ENCODE measurements around the gene TLCD1. TPM values are rescaled to one million over a fixed set of nuclear protein-coding genes. Genes with fewer than 3 reads are reported as not detected.

TLCD1 gene
- total and polyA plus RNA-seq, 2 experiments from 2014 or later = 26.5 to 47.0 TPM

- peak overlapping the region; percentile 95 for H3K27ac ChIP-seq (ENCODE audit: low read depth)
- H3K4me1 ChIP-seq (ENCODE audit: insufficient read depth) = peaks cover 39% of the 10 kb centered on the region
- peaks cover 7% of the 10 kb centered on the region for H3K9me3 Mint-ChIP-seq
- peak overlapping the region; percentile 89 for H3K4me3 Mint-ChIP-seq
- ATAC-seq (no peak), DNase-seq (ENCODE audit: low spot score) (no peak)
- peaks cover 63% of the 10 kb centered on the region for H3F3A ChIP-seq (replicated peaks; ENCODE audit: low read depth)
- H3K4me2 ChIP-seq = peak overlapping the region; percentile 98
- no peaks in the 10 kb centered on the region for H3K9me2 ChIP-seq (ENCODE audit: insufficient read depth)
- H3K4me1 Mint-ChIP-seq = peaks cover 50% of the 10 kb centered on the region
- H3K36me3 Mint-ChIP-seq (ENCODE audit: low read depth) = peaks cover 58% of the 10 kb centered on the region
- peak overlapping the region; percentile 57; the same call in 1 of the 2 replicates for H3K27ac Mint-ChIP-seq
- peaks cover 35% of the 10 kb centered on the region for H3K79me2 ChIP-seq (replicated peaks; ENCODE audit: insufficient read depth)
- no peak overlapping the region for H2AFZ ChIP-seq
- H4K20me1 ChIP-seq (replicated peaks; ENCODE audit: insufficient read depth) = peaks cover 33% of the 10 kb centered on the region
- peaks cover 39% of the 10 kb centered on the region for H3K36me3 ChIP-seq (ENCODE audit: insufficient read depth)
- H3K4me3 ChIP-seq = peak overlapping the region; percentile 98
- no peaks in the 10 kb centered on the region for H3K27me3 ChIP-seq (ENCODE audit: insufficient read depth)
- H3K27me3 Mint-ChIP-seq (ENCODE audit: insufficient read depth, low read depth, poor library complexity) = peaks cover 46% of the 10 kb centered on the region
- TF ChIP-seq EZH2 (IDR thresholded peaks at IDR 0.05; ENCODE audit: low read depth, unreplicated experiment) (no peak), STAT1 (IDR thresholded peaks at IDR 0.05; ENCODE audit: unreplicated experiment) (no peak), ZNF331 (CRISPR knock-in tag; IDR thresholded peaks at IDR 0.05; ENCODE audit: low read depth) (no peak), JUNB (IDR thresholded peaks at IDR 0.05; ENCODE audit: unreplicated experiment) (no peak), CREB1 (CRISPR knock-in tag; IDR thresholded peaks at IDR 0.05; ENCODE audit: low read depth) (no peak), ZNF114 (CRISPR knock-in tag; IDR thresholded peaks at IDR 0.05) (no peak), EZH2phosphoT487 (IDR thresholded peaks at IDR 0.05; ENCODE audit: unreplicated experiment) (no peak)
- TF ChIP-seq, protein P1, sequence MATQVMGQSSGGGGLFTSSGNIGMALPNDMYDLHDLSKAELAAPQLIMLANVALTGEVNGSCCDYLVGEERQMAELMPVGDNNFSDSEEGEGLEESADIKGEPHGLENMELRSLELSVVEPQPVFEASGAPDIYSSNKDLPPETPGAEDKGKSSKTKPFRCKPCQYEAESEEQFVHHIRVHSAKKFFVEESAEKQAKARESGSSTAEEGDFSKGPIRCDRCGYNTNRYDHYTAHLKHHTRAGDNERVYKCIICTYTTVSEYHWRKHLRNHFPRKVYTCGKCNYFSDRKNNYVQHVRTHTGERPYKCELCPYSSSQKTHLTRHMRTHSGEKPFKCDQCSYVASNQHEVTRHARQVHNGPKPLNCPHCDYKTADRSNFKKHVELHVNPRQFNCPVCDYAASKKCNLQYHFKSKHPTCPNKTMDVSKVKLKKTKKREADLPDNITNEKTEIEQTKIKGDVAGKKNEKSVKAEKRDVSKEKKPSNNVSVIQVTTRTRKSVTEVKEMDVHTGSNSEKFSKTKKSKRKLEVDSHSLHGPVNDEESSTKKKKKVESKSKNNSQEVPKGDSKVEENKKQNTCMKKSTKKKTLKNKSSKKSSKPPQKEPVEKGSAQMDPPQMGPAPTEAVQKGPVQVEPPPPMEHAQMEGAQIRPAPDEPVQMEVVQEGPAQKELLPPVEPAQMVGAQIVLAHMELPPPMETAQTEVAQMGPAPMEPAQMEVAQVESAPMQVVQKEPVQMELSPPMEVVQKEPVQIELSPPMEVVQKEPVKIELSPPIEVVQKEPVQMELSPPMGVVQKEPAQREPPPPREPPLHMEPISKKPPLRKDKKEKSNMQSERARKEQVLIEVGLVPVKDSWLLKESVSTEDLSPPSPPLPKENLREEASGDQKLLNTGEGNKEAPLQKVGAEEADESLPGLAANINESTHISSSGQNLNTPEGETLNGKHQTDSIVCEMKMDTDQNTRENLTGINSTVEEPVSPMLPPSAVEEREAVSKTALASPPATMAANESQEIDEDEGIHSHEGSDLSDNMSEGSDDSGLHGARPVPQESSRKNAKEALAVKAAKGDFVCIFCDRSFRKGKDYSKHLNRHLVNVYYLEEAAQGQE (IDR thresholded peaks at IDR 0.05; ENCODE audit: unreplicated experiment) = no peak
Observed at GRCh38 chr17:28723159-28723835, 2.7 kb downstream of the TLCD1 start.

DNA sequence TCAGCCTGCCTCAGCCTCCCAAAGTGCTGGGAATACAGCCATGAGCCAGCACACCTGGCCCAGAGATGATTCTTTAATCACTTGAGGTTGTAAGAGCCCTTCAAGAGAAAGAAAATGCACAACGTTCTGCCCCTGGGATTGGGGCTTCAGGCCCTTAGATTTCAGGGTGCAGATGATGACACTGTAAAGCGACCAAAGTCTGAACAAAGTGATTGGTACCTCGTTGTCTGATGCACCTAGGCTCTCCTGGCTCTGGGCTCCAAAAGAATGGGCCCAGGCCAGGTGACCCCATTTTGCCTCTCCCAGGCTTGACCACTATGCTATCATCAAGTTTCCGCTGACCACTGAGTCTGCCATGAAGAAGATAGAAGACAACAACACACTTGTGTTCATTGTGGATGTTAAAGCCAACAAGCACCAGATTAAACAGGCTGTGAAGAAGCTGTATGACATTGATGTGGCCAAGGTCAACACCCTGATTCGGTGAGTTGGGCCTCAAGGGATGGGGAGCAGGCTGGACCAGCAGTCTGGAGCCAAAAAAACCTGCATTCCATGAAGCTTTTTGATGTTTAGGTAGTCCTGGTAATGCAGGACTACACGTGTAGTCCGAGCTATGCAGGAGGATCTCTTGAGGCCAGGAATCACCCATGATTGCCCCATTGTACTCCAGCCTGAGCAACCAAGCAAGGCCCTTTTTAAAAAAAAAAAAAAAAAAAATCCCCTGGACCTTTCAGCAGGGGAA, 3.4 kb downstream of the TLCD1 start:
- Histone ChIP-seq H3K79me2 (replicated peaks; ENCODE audit: insufficient read depth) (peaks cover 35% of the 10 kb centered on the region), H3F3A (replicated peaks; ENCODE audit: low read depth) (peaks cover 59% of the 10 kb centered on the region), H3K36me3 (ENCODE audit: insufficient read depth) (peaks cover 39% of the 10 kb centered on the region), H3K4me1 (ENCODE audit: insufficient read depth) (peaks cover 39% of the 10 kb centered on the region), H3K4me3 (peak overlapping the region; percentile 98), H4K20me1 (replicated peaks; ENCODE audit: insufficient read depth) (peaks cover 33% of the 10 kb centered on the region), H2AFZ (no peak overlapping the region), H3K9me2 (ENCODE audit: insufficient read depth) (no peaks in the 10 kb centered on the region), H3K4me2 (peak overlapping the region; percentile 98), H3K27me3 (ENCODE audit: insufficient read depth) (no peaks in the 10 kb centered on the region), H3K27ac (ENCODE audit: low read depth) (peak overlapping the region; percentile 87)
- no peak for DNase-seq (ENCODE audit: low spot score)
- peaks cover 7% of the 10 kb centered on the region for H3K9me3 Mint-ChIP-seq
- H3K27me3 Mint-ChIP-seq (ENCODE audit: insufficient read depth, low read depth, poor library complexity) = peaks cover 47% of the 10 kb centered on the region
- H3K4me3 Mint-ChIP-seq = peak overlapping the region; percentile 100
- ATAC-seq = no peak
- H3K36me3 Mint-ChIP-seq (ENCODE audit: low read depth) = peaks cover 58% of the 10 kb centered on the region
- H3K27ac Mint-ChIP-seq = peak overlapping the region; percentile 79
- peaks cover 50% of the 10 kb centered on the region for H3K4me1 Mint-ChIP-seq
- no peak; the same call in 1 of the 2 replicates for TF ChIP-seq POLR2AphosphoS5 (IDR thresholded peaks at IDR 0.05; ENCODE audit: low read depth)
- TF ChIP-seq, protein P2, sequence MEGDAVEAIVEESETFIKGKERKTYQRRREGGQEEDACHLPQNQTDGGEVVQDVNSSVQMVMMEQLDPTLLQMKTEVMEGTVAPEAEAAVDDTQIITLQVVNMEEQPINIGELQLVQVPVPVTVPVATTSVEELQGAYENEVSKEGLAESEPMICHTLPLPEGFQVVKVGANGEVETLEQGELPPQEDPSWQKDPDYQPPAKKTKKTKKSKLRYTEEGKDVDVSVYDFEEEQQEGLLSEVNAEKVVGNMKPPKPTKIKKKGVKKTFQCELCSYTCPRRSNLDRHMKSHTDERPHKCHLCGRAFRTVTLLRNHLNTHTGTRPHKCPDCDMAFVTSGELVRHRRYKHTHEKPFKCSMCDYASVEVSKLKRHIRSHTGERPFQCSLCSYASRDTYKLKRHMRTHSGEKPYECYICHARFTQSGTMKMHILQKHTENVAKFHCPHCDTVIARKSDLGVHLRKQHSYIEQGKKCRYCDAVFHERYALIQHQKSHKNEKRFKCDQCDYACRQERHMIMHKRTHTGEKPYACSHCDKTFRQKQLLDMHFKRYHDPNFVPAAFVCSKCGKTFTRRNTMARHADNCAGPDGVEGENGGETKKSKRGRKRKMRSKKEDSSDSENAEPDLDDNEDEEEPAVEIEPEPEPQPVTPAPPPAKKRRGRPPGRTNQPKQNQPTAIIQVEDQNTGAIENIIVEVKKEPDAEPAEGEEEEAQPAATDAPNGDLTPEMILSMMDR (conservative IDR thresholded peaks at IDR 0.05; ENCODE audit: low read depth in 2 of 2) = no peak
- no peak for TF ChIP-seq CREB1 (CRISPR knock-in tag; IDR thresholded peaks at IDR 0.05; ENCODE audit: low read depth)
- TF ChIP-seq, protein P1 (IDR thresholded peaks at IDR 0.05; ENCODE audit: unreplicated experiment) = no peak
- TF ChIP-seq, protein P3, sequence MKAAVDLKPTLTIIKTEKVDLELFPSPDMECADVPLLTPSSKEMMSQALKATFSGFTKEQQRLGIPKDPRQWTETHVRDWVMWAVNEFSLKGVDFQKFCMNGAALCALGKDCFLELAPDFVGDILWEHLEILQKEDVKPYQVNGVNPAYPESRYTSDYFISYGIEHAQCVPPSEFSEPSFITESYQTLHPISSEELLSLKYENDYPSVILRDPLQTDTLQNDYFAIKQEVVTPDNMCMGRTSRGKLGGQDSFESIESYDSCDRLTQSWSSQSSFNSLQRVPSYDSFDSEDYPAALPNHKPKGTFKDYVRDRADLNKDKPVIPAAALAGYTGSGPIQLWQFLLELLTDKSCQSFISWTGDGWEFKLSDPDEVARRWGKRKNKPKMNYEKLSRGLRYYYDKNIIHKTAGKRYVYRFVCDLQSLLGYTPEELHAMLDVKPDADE (IDR thresholded peaks at IDR 0.05) = no peak
- TF ChIP-seq ZNF331 (CRISPR knock-in tag; IDR thresholded peaks at IDR 0.05; ENCODE audit: low read depth) = no peak
- TF ChIP-seq EZH2phosphoT487 (IDR thresholded peaks at IDR 0.05; ENCODE audit: unreplicated experiment) = no peak
- TF ChIP-seq JUNB (IDR thresholded peaks at IDR 0.05; ENCODE audit: unreplicated experiment) = no peak
- TF ChIP-seq STAT1 (IDR thresholded peaks at IDR 0.05; ENCODE audit: unreplicated experiment) = no peak
- TF ChIP-seq ZNF114 (CRISPR knock-in tag; IDR thresholded peaks at IDR 0.05) = no peak

All from GM23338 (cell line).